Activated gamma-delta T cell treated with anti-CD3 and anti-CD28 coated beads, Interleukin-2, amount 50 U/mL, for 16 hours (primary cell): Measurements from ENCODE around the gene STRA6.
"Not testable (repeated sequence)": the region's sequence is repeated elsewhere in the genome, so short reads cannot be mapped to it uniquely, and the experiment has no call there.

Experiments
- DNase-seq: peaks from one replicate; pipeline ENCODE4 v3.0.0-alpha.2; 2020; ENCODE audit warnings: low read depth

Gene STRA6

GRCh38 chr15:74179983-74180880 lies 22.4 kb downstream of the STRA6 start:
- no peak for DNase-seq

DNA sequence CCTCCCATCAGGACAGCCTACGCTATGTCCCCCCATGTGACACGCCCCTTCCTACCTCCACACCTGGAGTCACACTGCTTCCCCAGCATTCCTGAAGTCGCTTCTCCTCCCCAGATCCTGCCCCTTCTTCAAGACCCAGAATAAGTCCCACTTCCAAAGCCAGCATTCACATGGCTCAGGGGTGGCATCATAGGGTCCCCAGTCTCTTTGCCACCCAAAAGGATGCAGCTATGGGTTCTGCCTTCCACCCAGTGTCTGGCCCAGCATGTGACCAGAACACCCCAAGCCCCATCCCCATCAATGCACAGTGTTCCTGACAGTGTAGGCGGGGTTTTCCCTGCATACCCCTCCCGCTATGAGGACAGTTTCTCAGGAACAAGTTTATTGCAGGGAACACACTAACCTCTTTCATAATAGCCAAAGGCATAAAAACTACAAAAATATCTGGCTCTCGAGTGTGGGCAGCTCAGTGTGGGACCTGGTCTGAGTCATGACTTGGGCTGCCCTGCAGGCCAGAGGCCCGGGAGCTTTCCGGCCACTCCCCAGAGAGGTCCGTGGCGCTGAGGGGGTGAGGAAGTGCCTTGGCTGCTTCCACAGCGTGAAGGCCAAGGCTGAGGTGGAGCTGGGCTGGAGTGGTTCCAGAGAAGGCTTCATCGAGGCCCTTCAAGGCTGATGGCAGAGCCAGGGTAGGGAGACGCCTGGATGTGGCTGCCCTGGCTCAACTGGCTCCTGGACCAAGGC lies 23.3 kb downstream of the STRA6 start:
- DNase-seq = no peak

DNA sequence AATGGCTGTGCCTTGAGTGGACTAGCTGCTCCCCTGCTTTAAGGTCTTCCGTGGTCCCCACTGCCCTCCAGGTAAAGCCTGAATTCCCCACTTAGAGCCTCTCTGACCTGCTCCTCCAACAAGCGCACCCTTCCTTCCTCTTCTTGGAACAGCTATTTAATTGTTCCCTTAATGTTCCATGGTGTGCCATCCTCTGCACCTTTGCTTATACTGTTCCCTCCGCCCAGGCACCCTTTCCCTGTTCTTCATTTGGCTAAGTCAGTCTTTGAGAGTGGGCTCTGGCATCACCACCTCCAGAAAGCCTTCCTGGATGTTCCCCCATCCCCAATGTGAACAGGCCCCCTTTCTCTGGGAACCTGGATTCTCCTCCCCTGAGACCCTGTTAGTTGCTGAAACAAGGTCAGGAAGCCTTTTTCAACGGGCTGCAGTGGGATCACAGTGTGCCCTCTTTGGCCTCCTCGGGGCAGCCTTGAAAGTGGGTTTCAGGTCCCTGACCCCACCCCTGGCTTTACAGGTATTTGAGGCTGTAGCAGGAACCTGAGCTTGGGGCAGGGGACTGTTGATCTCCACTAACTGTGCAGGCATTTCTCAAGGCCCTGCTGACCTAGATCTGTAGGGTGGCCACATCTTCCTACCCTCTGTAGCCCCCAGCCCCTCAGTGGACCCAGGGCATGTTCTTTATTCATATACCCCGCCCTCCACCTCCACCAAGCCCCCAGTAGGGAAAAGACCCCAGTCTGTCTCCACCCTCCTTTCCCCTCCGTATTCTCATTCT lies 24.1 kb downstream of the STRA6 start:
- no peak for DNase-seq

- DNase-seq = no peak
Measured at GRCh38 chr15:74176262-74177214, 26.0 kb downstream of the STRA6 start.

- DNase-seq = no peak
Measured at GRCh38 chr15:74175271-74176191, 27.1 kb downstream of the STRA6 start.

- no peak for DNase-seq
Measured at GRCh38 chr15:74174958-74175253, 27.7 kb downstream of the STRA6 start.

DNA sequence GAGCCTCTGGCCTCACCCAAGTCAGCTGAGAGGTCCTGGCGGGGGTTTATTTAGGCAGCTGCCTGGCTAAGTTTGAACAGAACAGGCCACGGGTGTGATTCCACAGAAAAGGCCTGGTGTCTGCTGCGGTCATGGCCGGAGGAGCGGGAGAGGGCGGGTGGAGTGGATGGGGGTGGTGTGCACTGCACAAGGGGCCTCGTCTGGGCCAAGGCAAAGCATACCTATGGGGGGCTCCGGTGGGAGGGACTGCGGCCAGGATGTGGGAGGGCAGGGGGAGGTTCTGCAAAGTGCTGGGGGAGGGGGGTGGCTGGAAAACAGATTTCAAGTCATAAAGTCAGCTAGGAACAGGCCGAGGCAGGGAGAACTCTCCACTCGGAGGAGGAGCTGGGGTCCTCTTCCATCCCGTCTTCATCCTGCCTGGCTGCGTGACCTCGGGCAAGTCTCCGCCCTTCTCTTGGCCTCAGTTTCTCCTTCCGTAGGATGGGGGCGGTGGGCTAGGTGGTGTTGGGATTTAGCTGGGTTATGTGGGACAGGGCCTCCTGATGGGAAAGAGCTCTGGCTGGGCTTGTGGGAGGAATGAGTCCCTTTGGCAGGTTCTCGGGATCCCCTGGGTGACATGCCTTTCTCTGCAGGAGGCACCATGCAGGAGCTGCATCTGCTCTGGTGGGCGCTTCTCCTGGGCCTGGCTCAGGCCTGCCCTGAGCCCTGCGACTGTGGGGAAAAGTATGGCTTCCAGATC lies 28.2 kb downstream of the STRA6 start:
- DNase-seq = no peak

GRCh38 chr15:74173380-74174218 lies 29.0 kb downstream of the STRA6 start, which contains the start of gene ISLR:
Gene ISLR, plus strand, starts transcription at chr15:74173710. Its CDS starts 1,149 bp downstream, at chr15:74174859.
- no peak for DNase-seq

DNA sequence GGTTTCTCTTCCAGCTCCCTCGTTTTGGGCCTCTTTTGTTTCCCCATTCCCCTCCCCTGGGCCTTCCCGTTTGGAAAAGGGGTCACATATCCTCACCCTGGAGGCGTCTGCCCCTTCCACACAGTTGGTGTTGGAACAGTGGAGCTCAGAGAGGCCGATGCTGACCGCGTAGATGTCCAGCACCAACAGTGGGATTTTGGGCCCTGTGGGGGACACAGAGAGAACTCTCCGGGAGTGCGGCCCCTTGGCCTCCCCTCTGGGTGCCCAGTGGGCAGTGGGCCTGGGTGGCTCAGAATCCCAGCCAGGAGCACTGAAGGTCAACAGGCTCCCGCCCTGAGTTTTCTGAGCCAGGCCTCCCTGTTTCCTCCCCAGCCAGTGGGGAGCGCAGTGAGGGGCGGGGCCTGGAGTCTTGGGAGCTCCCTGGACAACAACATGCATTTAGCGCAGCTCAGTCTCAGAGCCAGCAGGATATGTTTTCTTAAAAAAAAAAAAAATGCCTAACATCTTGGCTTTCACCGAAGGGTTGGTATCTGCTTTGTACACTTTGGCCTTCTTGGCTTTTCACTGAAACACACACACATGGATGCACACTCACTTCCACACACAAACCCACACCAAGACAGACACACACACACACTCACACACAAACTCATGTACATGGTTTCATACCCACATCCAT lies 29.7 kb downstream of the STRA6 start:
- no peak for DNase-seq

DNA sequence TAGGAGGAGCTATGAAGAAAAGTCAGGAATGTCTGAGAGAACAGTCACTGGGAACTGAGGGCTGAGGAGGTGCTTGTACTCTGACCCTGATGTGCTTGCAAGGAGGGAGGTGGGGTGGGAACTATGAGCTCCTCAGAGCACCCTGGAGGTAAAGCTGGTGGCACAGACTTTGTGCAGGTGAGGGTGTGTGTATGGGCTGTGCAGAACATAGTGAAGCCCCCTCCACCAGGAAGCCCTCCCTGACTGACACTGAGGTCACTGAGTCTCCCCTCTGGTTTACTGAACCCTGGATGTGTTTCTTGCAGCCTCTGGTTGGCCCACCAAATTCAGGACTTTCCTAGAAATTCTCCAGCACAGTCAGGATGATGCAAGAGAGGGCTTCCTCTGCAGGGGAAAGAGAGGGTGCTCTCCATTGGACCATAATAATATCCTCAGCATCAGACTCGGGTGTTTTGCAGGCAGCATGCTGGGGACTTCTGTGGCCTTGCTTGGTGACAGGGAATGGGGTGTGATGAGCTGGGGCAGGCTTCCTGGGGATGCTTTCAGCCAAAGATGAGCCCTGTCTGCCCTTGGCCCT lies 30.5 kb downstream of the STRA6 start:
- DNase-seq = no peak

DNA sequence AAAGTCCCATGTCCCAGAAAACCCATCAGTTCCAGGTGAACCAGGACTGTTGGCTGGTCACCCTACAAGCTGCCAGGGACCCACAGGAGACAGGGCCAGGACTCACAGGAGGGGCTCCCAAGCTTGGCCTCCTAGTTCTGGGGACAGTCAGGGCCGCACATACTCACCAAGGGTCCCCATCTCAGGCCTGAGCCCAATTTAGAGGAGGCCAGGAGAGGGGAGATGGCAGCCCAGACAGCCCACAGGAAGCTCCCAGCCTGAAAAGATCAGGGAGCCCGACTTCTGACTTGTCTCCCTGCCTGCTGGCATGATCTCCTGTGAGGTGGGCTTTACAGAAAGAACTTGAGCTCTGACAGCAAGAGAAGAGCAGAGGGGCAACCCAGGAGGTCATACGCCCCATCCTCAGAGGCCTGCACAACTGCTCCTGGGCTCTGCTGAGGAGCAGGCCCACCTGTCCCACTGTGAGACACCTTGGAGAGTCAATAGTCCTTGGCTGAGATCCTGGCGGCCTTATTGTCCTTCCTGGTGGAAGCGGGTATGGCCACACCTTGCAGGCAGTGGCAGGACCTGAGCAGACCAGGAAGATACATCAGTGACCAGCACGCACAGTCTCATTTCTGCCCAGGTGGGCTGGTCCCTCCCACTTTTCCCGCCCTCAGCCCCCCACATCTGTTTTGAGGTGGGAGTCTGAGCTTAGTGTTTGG lies 31.6 kb downstream of the STRA6 start:
- no peak for DNase-seq

GRCh38 chr15:74170071-74170844 lies 32.3 kb downstream of the STRA6 start:
- no peak for DNase-seq

DNA sequence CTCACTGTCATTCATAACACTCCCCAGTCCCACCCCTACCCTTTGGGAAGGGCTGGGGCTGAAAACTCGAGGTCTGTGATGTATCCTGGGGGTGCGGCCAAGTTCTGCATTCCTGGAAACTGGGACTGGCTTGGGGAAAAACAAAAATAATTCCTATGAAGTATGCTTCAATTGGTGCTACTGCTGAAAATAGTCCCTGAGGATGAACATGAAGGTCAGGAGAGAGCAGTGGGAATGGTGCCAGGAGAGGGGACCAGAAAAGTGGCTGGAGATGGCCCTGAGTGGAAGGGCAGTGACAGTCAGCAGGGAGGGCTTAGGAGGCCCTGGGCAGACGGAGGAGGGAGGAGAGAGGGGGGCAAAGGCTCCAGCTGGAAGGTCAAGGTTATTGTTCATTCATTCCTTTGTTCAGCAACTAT lies 33.9 kb downstream of the STRA6 start:
- DNase-seq = no peak

DNA sequence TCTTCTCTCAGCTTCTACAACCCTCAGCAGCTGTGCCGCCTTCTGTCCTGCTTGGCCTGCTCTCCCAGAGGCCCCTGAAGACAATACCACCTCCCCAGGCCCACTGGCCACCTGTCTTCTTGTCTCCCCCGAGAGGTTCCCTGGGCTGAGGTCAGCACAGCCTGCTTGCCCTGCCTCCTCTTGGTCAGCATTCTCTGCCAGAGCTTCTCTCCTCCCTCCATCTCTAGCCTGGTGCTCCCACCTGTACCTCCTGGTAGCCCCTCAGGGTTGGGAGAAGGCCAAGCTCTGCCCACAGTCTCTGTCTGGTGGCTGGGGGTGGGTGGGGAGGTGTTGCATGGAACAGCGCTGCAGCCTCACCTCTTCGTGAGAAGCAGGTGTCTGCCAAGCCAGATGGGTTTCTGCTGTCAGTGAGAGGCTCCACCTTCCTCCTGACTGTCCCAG lies 34.7 kb downstream of the STRA6 start:
- DNase-seq = no peak

- no peak for DNase-seq
Measured at GRCh38 chr15:74165461-74165860, 37.1 kb downstream of the STRA6 start.

DNA sequence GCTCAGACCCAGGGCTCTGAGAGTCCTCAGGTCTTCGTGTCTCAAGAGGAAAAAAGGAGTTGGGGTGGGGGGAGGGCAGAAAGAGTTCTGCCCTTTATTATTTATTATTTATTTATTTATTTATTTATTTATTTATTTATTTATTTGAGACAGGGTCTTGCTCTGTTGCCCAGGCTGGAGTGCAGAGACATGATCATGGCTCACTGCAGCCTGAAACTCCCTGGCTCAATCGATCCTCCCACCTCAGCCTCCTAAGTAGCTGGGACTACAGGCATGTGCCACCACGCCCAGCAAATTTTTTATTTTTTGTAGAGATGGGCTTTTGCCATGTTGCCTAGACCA lies 40.4 kb downstream of the STRA6 start:
- not testable (repeated sequence) for DNase-seq
